CD4-positive, alpha-beta T cell treated with Interferon alpha-2 for 1 hour (primary cell): ENCODE data around the gene HMG20A.
"Not testable (repeated sequence)": the region's sequence is repeated elsewhere in the genome, so short reads cannot be mapped to it uniquely, and the experiment has no call there.

Source experiments
- DNase-seq, 2 donors: peaks; one replicate each; pipeline ENCODE4 v3.0.0-alpha.2; 2020 to 2022

The HMG20A gene

GRCh38 chr15:77409259-77410156, 11.2 kb upstream of the HMG20A start:
- peak; percentile 19 to 35 for DNase-seq

- DNase-seq, result not testable (repeated sequence)
These were observed 10.6 kb upstream of the HMG20A start for GRCh38 chr15:77410157-77410500.

GRCh38 chr15:77410701-77411618, 9.7 kb upstream of the HMG20A start:
- DNase-seq, result no peak

GRCh38 chr15:77411619-77411976, 9.1 kb upstream of the HMG20A start:
- DNase-seq, result no peak

- no peak for DNase-seq
These were observed 7.6 kb upstream of the HMG20A start for GRCh38 chr15:77412972-77413698.

GRCh38 chr15:77413699-77414349, 6.9 kb upstream of the HMG20A start:
- no peak for DNase-seq

GRCh38 chr15:77414789-77415442, 5.8 kb upstream of the HMG20A start:
- DNase-seq, result no peak

- DNase-seq, result no peak
These were observed 5.1 kb upstream of the HMG20A start for GRCh38 chr15:77415450-77416147.

- no peak for DNase-seq
These were observed 4.6 kb upstream of the HMG20A start for GRCh38 chr15:77416148-77416455.

- no peak for DNase-seq
These were observed 3.7 kb upstream of the HMG20A start for GRCh38 chr15:77416954-77417353.

GRCh38 chr15:77417602-77418001, 3.1 kb upstream of the HMG20A start:
- DNase-seq, result no peak

- no peak for DNase-seq
These were observed 2.2 kb upstream of the HMG20A start for GRCh38 chr15:77418391-77418965.

- DNase-seq, result peak; percentile 2 to 23
These were observed 1.5 kb upstream of the HMG20A start for GRCh38 chr15:77418966-77419835.

- DNase-seq, result peak; percentile 100
These were observed 665 bp upstream of the HMG20A start, which contains the start of gene PEAK1 for GRCh38 chr15:77419836-77420609. Gene PEAK1, minus strand, starts transcription at chr15:77420104. Its CDS starts 238,178 bp downstream, at chr15:77181926.

GRCh38 chr15:77421370-77421700, 647 bp downstream of the HMG20A start:
- DNase-seq, result peak in 1 of 2 donors; percentile 1

GRCh38 chr15:77425104-77425503, 4.4 kb downstream of the HMG20A start:
- no peak for DNase-seq

GRCh38 chr15:77426377-77426776, 5.7 kb downstream of the HMG20A start:
- no peak for DNase-seq

- DNase-seq, result no peak
These were observed 6.2 kb downstream of the HMG20A start for GRCh38 chr15:77426871-77427270.

- no peak for DNase-seq
These were observed 9.5 kb downstream of the HMG20A start for GRCh38 chr15:77430213-77430612.
